Thyroid gland (tissue), 4 donors: Measurements from ENCODE around the gene PXT1.

Source experiments
- CTCF ChIP-seq, 6 experiments: fragments of 200-600 bp in 3 of 6; fragments of 450-650 bp in 3 of 6; sonication (generic) in 3 of 6; IDR thresholded peaks; one replicate each; pipeline ENCODE4 v1.5.1; 2016 to 2019; ENCODE audit warnings: antibody characterized with exemption in 6 of 6, mild to moderate bottlenecking in 2 of 6, inconsistent platforms in 1 of 6, moderate library complexity in 1 of 6
- POLR2A ChIP-seq, 2 donors: fragments of 450-650 bp; IDR thresholded peaks; one replicate each; pipeline ENCODE4 v1.6.1; 2017; ENCODE audit warnings: antibody characterized with exemption in 2 of 2, mild to moderate bottlenecking in 2 of 2, moderate library complexity in 1 of 2

GRCh38 chr6:36377594-36377993 lies 65.1 kb downstream of the PXT1 start:
- TF ChIP-seq CTCF (IDR thresholded peaks at IDR 0.05) (no peak), POLR2A (IDR thresholded peaks at IDR 0.05) (no peak)
